HCT116 (cell line): Measurements from ENCODE around the gene C9orf85. TPM values are rescaled to one million over a fixed set of nuclear protein-coding genes. Genes with fewer than 3 reads are reported as not detected.

Experiments used
- ATAC-seq: fragments of 200-7000 bp; cut with Tn5 transposase; 2 replicates; pipeline ENCODE4 v1.9.1; 2020; ENCODE audit warnings: mild to moderate bottlenecking, moderate library complexity
- BruUV-seq: library from RNA; stranded (reverse); fragments of 400-500 nt; replicated peaks from 2 replicates; lab custom pipeline; 2021; lab: Mats Ljungman, UMichigan
- CTCF ChIA-PET: fragments of 300-600 bp; sonication (Branson Sonifier 250); formaldehyde crosslinking; loops from one replicate; lab custom pipeline; 2021; ENCODE audit warnings: antibody characterized with exemption; lab: Charles Lee
- POLR2A ChIA-PET: fragments of 300-600, 350-600 bp; sonication (Branson Sonifier 250); formaldehyde crosslinking; loops from one replicate; lab custom pipeline; 2021; ENCODE audit warnings: antibody characterized with exemption; lab: Charles Lee
- RAD21 ChIA-PET, 2 experiments: fragments of 300-600 bp; sonication (Branson Sonifier 250); formaldehyde crosslinking; loops; one replicate each; lab custom pipeline; 2023; ENCODE audit warnings: low total read pairs in 2 of 2; ENCODE audit not compliant: uncharacterized antibody in 2 of 2, unreplicated experiment in 2 of 2, low non-redundant PET in 1 of 2; lab: Charles Lee
- DNase-seq: peaks from one replicate; pipeline ENCODE4 v3.0.0-alpha.2; 2010; ENCODE audit warnings: low read depth, low spot score
- H2AFZ ChIP-seq: fragments of 200-600 bp; shearing (Covaris generic), sonication (generic); 2 replicates; pipeline ENCODE4 v1.6.1; 2017; ENCODE audit warnings: low read depth, mixed run types, mixed read lengths, antibody characterized with exemption, low read length; ENCODE audit not compliant: poor library complexity, severe bottlenecking
- H3K27ac ChIP-seq: 2 replicates; pipeline ENCODE4 v1.5.1; 2012; ENCODE audit warnings: low read depth, low read length
- H3K27me3 ChIP-seq: fragments of 200-600 bp; sonication (generic); 2 replicates; pipeline ENCODE4 v1.6.1; 2016; ENCODE audit warnings: mixed run types, low read length, mixed read lengths; ENCODE audit not compliant: insufficient read depth
- H3K36me3 ChIP-seq, 2 experiments: fragments of 200-500 bp in 1 of 2; fragments of 200-600 bp in 1 of 2; sonication (Bioruptor generic) in 1 of 2; sonication (generic) in 1 of 2; 2 replicates each; pipeline versions ENCODE4 v1.5.1 to v1.6.1; 2014 to 2016; ENCODE audit warnings: low read length in 2 of 2, inconsistent platforms in 1 of 2, mixed read lengths in 1 of 2, mixed run types in 1 of 2; ENCODE audit not compliant: insufficient read depth in 2 of 2, control insufficient read depth in 1 of 2
- H3K4me1 ChIP-seq, 2 experiments: fragments of 200-600 bp in 1 of 2; sonication (generic) in 1 of 2; 2 replicates each; pipeline versions ENCODE4 v1.5.1 to v1.6.1; 2012 to 2017; ENCODE audit warnings: low read length in 2 of 2, inconsistent platforms in 1 of 2, mild to moderate bottlenecking in 1 of 2, mixed read lengths in 1 of 2, mixed run types in 1 of 2, moderate library complexity in 1 of 2; ENCODE audit not compliant: insufficient read depth in 2 of 2, control insufficient read depth in 1 of 2
- H3K4me2 ChIP-seq: fragments of 200-600 bp; sonication (generic); 2 replicates; pipeline ENCODE4 v1.6.1; 2017; ENCODE audit warnings: mixed run types, low read length, mixed read lengths
- H3K4me3 ChIP-seq, 2 experiments: fragments of 200-600 bp in 1 of 2; sonication (generic) in 1 of 2; replicated peaks in 1 of 2; 2 replicates each; pipeline ENCODE4 v1.5.1; 2011 to 2016; ENCODE audit warnings: low read length in 2 of 2, control low read depth in 1 of 2, low read depth in 1 of 2, mild to moderate bottlenecking in 1 of 2, mixed read lengths in 1 of 2, mixed run types in 1 of 2
- H3K79me2 ChIP-seq: fragments of 200-600 bp; sonication (generic); 2 replicates; pipeline ENCODE4 v1.6.1; 2017; ENCODE audit warnings: mild to moderate bottlenecking, mixed run types, low read length, moderate library complexity, mixed read lengths; ENCODE audit not compliant: insufficient read depth
- H3K9ac ChIP-seq: fragments of 200-600 bp; sonication (generic); 2 replicates; pipeline ENCODE4 v1.6.1; 2016; ENCODE audit warnings: low read length, mixed read lengths
- H3K9me2 ChIP-seq: fragments of 200-600 bp; sonication (generic), shearing (Covaris generic); 2 replicates; pipeline ENCODE4 v1.6.1; 2017; ENCODE audit warnings: mixed run types, mild to moderate bottlenecking, moderate library complexity; ENCODE audit not compliant: insufficient read depth
- H3K9me3 ChIP-seq, 2 experiments: fragments of 200-500 bp in 1 of 2; fragments of 200-600 bp in 1 of 2; sonication (Bioruptor generic) in 1 of 2; sonication (generic) in 1 of 2; 2 replicates each; pipeline ENCODE4 v1.6.1; 2014 to 2017; ENCODE audit warnings: low read length in 2 of 2, mixed read lengths in 2 of 2, inconsistent platforms in 1 of 2, low read depth in 1 of 2, mild to moderate bottlenecking in 1 of 2, mixed run types in 1 of 2, moderate library complexity in 1 of 2; ENCODE audit not compliant: control insufficient read depth in 1 of 2, insufficient read depth in 1 of 2
- H4K20me1 ChIP-seq: fragments of 200-600 bp; sonication (generic), shearing (Covaris generic); 2 replicates; pipeline ENCODE4 v1.6.1; 2017; ENCODE audit warnings: mixed run types, mild to moderate bottlenecking, moderate library complexity; ENCODE audit not compliant: insufficient read depth
- CBX3 ChIP-seq: IDR thresholded peaks from 2 replicates; pipeline ENCODE4 v1.6.1; 2012; ENCODE audit warnings: low read depth
- EZH2 ChIP-seq: fragments of 200-600 bp; sonication (generic); IDR thresholded peaks from 2 replicates; pipeline ENCODE4 v1.6.1; 2017; ENCODE audit warnings: antibody characterized with exemption, mixed run types
- FOSL1 ChIP-seq: IDR thresholded peaks from 2 replicates; pipeline ENCODE4 v1.6.1; 2012; ENCODE audit warnings: low read depth
- JUND ChIP-seq: IDR thresholded peaks from 2 replicates; pipeline ENCODE4 v1.6.1; 2012
- POLR2A ChIP-seq: IDR thresholded peaks from 2 replicates; pipeline ENCODE4 v1.7.0; 2011; ENCODE audit warnings: borderline replicate concordance; ENCODE audit not compliant: insufficient read depth, insufficient read length; ENCODE audit errors: extremely low read depth
- POLR2AphosphoS5 ChIP-seq: IDR thresholded peaks from 2 replicates; pipeline ENCODE4 v1.6.1; 2011; ENCODE audit warnings: mild to moderate bottlenecking, low read depth, low read length, moderate library complexity
- RAD21 ChIP-seq: IDR thresholded peaks from 2 replicates; pipeline ENCODE4 v1.6.1; 2012; ENCODE audit warnings: low read depth, mild to moderate bottlenecking
- TCF7L2 ChIP-seq: IDR thresholded peaks from 2 replicates; pipeline ENCODE4 v1.7.0; 2011; ENCODE audit warnings: borderline replicate concordance, inconsistent platforms; ENCODE audit not compliant: insufficient read depth, insufficient read length; ENCODE audit errors: extremely low read depth
- YY1 ChIP-seq: IDR thresholded peaks from 2 replicates; pipeline ENCODE4 v1.6.1; 2011; ENCODE audit warnings: low read length, low read depth, moderate library complexity, mild to moderate bottlenecking; ENCODE audit not compliant: insufficient replicate concordance; ENCODE audit errors: extremely low read depth
- intact Hi-C: fragments of 100-400 bp; cut with micrococcal nuclease; formaldehyde crosslinking; loops from 2 replicates; pipeline ENCODE4 v1.10.0; 2022
- total RNA-seq: library from RNA; stranded (reverse); gene quantifications from one replicate; pipeline ENCODE4 v1.2.1, GENCODE V29; 2021; ENCODE audit not compliant: unreplicated experiment
- TF ChIP-seq, protein P1 (sequence below): IDR thresholded peaks from 2 replicates; pipeline ENCODE4 v1.6.1; 2011; ENCODE audit warnings: mild to moderate bottlenecking, low read length, moderate library complexity; ENCODE audit not compliant: insufficient replicate concordance; ENCODE audit errors: extremely low read depth
- TF ChIP-seq, protein P2 (sequence below): IDR thresholded peaks from 2 replicates; pipeline ENCODE4 v1.6.1; 2012
- TF ChIP-seq, protein P3 (sequence below): IDR thresholded peaks from 2 replicates; pipeline ENCODE4 v1.6.1; 2012; ENCODE audit warnings: low read depth

Gene C9orf85
- total RNA-seq, 1 experiment from 2014 or later, result 12.4 TPM

DNA sequence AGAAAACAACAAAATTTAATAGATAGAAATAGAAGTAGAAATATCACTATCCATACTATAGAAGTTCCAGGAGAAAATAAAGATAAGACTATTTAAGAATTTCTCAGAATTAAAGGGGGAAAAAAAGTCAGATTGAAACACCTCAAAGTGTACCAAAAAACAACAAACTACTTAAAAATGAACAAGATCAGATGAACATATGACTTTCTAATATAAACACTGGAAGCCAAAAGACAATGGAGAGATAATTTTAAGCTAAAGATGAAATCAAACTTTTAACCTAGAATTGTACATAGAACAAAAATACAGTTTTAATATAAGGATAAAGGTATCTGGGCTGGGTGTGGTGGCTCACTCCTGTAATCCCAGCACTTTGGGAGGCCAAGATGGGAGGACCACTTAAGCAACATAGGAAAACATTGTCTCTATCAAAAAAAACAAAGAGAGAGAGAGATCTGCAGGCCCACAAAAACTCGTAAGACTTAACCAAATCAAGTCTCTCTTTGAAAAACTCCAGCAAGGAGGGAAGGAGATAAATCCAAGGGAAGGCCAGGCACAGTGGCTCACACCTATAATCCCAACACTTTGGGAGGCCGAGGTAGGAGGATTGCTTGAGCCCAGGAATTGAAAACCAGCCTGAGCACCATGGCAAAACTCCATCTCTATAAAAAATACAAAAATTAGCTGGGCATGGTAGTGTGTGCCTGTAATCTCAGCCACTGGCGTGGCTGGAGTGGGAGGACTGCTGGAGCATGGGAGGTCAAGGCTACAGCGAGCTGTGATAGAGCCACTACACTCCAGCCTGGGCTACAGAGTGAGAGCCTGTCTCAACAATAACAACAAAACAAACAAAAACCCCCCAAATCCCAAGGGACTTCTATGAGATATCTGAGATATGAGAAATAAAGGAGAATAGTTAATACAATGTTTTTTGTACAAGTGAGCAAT is 32.8 kb upstream of the C9orf85 start:
- peaks cover 17 to 19% of the 10 kb centered on the region in 2 experiments; a peak in 2 of 4 replicates for H3K9me3 ChIP-seq
- ChIA-PET RAD21 (no interaction called here), POLR2A (no interaction called here), CTCF (no interaction called here)
- H3K27ac ChIP-seq, result no peak overlapping the region
- H2AFZ ChIP-seq, result no peak overlapping the region
- no TSS peak for BruUV-seq
- H3K4me3 ChIP-seq, result no peak overlapping the region
- H4K20me1 ChIP-seq, result no peaks in the 10 kb centered on the region
- peaks cover 0 to 13% of the 10 kb centered on the region in 2 experiments; a peak in 2 of 4 replicates for H3K4me1 ChIP-seq
- H3K27me3 ChIP-seq, result no peaks in the 10 kb centered on the region
- no peaks in the 10 kb centered on the region for H3K9me2 ChIP-seq
- DNase-seq (no peak), ATAC-seq (no peak)
- intact Hi-C loops, result no loop called here
- no peak overlapping the region for H3K9ac ChIP-seq
- H3K79me2 ChIP-seq, result peaks cover 87% of the 10 kb centered on the region
- no peaks in the 10 kb centered on the region for H3K36me3 ChIP-seq
- TF ChIP-seq POLR2AphosphoS5 (no peak), CBX3 (0 out of 2 replicates have a peak, but pooled peaks have one; percentile 3)
- H3K4me2 ChIP-seq, result no peak overlapping the region

DNA sequence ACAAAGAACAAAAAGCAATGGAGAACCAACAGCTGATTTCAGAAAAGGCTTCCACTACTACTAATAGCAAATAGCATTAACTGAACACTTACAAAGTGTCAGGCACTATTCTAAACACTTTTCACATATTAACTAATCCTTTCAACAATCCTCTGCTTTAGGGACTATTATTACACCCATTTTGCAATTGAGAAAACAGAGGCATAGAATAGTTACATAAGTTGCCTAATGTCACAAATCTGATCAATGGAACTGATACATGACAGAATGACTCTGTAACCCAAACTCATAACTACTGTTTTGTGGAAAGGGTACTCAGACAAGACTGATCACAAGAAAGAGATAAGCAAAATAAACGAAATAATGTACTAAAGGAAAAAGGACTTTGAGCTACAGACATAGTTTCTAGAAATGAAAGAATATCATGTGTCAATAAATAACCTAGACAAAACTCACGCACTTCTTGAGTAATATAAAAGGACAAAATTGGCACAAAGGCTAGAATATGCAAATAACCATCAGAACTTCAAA is 31.7 kb upstream of the C9orf85 start:
- Histone ChIP-seq H3K27me3 (no peaks in the 10 kb centered on the region), H4K20me1 (no peaks in the 10 kb centered on the region), H3K9me2 (no peaks in the 10 kb centered on the region), H3K4me3 (no peak overlapping the region), H3K9ac (no peak overlapping the region), H2AFZ (no peak overlapping the region), H3K36me3 (no peaks in the 10 kb centered on the region), H3K4me2 (no peak overlapping the region), H3K9me3 (peaks cover 23 to 28% of the 10 kb centered on the region in 2 experiments; a peak in 3 of 4 replicates), H3K4me1 (peaks cover 0 to 13% of the 10 kb centered on the region in 2 experiments; a peak in 2 of 4 replicates), H3K27ac (no peak overlapping the region), H3K79me2 (peaks cover 91% of the 10 kb centered on the region)
- intact Hi-C loops, result no loop called here
- DNase-seq (no peak), ATAC-seq (no peak)
- CTCF ChIA-PET, result no interaction called here
- POLR2A ChIA-PET, result no interaction called here
- RAD21 ChIA-PET, result no interaction called here
- BruUV-seq, result no TSS peak
- TF ChIP-seq RAD21 (no peak), EZH2 (no peak), JUND (no peak), CBX3 (no peak), YY1 (no peak), FOSL1 (no peak), TCF7L2 (no peak), POLR2A (no peak)
- TF ChIP-seq, protein P1, sequence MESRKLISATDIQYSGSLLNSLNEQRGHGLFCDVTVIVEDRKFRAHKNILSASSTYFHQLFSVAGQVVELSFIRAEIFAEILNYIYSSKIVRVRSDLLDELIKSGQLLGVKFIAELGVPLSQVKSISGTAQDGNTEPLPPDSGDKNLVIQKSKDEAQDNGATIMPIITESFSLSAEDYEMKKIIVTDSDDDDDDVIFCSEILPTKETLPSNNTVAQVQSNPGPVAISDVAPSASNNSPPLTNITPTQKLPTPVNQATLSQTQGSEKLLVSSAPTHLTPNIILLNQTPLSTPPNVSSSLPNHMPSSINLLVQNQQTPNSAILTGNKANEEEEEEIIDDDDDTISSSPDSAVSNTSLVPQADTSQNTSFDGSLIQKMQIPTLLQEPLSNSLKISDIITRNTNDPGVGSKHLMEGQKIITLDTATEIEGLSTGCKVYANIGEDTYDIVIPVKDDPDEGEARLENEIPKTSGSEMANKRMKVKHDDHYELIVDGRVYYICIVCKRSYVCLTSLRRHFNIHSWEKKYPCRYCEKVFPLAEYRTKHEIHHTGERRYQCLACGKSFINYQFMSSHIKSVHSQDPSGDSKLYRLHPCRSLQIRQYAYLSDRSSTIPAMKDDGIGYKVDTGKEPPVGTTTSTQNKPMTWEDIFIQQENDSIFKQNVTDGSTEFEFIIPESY, result no peak
- TF ChIP-seq, protein P2, sequence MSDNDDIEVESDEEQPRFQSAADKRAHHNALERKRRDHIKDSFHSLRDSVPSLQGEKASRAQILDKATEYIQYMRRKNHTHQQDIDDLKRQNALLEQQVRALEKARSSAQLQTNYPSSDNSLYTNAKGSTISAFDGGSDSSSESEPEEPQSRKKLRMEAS, result no peak
- TF ChIP-seq, protein P3, sequence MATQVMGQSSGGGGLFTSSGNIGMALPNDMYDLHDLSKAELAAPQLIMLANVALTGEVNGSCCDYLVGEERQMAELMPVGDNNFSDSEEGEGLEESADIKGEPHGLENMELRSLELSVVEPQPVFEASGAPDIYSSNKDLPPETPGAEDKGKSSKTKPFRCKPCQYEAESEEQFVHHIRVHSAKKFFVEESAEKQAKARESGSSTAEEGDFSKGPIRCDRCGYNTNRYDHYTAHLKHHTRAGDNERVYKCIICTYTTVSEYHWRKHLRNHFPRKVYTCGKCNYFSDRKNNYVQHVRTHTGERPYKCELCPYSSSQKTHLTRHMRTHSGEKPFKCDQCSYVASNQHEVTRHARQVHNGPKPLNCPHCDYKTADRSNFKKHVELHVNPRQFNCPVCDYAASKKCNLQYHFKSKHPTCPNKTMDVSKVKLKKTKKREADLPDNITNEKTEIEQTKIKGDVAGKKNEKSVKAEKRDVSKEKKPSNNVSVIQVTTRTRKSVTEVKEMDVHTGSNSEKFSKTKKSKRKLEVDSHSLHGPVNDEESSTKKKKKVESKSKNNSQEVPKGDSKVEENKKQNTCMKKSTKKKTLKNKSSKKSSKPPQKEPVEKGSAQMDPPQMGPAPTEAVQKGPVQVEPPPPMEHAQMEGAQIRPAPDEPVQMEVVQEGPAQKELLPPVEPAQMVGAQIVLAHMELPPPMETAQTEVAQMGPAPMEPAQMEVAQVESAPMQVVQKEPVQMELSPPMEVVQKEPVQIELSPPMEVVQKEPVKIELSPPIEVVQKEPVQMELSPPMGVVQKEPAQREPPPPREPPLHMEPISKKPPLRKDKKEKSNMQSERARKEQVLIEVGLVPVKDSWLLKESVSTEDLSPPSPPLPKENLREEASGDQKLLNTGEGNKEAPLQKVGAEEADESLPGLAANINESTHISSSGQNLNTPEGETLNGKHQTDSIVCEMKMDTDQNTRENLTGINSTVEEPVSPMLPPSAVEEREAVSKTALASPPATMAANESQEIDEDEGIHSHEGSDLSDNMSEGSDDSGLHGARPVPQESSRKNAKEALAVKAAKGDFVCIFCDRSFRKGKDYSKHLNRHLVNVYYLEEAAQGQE, result no peak
